ENCODE data around the gene PMEPA1. TPM values are rescaled to one million over a fixed set of nuclear protein-coding genes. Genes with fewer than 3 reads are reported as not detected.

The PMEPA1 gene
- total RNA-seq, 4 donors from 2014 or later: 7.5 to 31.3 (median 13.9) TPM

GRCh38 chr20:57618764-57619050 is 91.1 kb downstream of the PMEPA1 start:
- TF ChIP-seq, protein P1, sequence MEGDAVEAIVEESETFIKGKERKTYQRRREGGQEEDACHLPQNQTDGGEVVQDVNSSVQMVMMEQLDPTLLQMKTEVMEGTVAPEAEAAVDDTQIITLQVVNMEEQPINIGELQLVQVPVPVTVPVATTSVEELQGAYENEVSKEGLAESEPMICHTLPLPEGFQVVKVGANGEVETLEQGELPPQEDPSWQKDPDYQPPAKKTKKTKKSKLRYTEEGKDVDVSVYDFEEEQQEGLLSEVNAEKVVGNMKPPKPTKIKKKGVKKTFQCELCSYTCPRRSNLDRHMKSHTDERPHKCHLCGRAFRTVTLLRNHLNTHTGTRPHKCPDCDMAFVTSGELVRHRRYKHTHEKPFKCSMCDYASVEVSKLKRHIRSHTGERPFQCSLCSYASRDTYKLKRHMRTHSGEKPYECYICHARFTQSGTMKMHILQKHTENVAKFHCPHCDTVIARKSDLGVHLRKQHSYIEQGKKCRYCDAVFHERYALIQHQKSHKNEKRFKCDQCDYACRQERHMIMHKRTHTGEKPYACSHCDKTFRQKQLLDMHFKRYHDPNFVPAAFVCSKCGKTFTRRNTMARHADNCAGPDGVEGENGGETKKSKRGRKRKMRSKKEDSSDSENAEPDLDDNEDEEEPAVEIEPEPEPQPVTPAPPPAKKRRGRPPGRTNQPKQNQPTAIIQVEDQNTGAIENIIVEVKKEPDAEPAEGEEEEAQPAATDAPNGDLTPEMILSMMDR (IDR thresholded peaks at IDR 0.05; ENCODE audit: low read depth): no peak

DNA sequence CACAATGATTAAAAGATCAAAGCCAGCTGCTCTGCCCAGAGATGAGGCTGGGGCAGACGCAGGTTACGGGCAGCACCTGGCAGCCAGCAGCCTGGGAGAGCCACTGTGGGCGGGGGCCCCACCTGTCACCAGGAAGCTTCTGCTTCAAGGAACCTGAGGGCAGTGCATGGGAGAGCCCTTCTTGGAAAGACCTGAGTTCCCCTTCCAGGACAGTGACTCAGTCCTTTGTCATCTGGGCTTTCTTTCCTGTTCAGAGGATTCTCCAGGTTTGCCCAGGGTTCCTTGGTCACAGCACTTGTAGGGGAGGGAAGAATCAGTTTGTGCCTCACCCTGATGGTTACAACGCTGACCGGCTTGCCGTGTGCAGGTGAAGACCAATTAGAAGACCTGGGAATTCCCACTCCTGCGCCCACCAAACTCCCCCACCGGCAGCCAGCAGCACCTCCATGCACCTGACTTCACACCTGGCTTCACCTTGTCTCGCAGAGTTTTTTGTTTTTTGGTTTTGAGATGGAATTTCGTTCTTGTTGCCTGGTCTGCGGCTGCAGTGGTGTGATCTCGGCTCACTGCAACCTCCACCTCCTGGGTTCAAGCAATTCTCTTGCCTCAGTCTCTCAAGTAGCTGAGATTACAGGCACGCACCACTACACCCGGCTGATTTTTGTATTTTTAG is 91.6 kb downstream of the PMEPA1 start:
- TF ChIP-seq, protein P1 (IDR thresholded peaks at IDR 0.05; ENCODE audit: low read depth): no peak

DNA sequence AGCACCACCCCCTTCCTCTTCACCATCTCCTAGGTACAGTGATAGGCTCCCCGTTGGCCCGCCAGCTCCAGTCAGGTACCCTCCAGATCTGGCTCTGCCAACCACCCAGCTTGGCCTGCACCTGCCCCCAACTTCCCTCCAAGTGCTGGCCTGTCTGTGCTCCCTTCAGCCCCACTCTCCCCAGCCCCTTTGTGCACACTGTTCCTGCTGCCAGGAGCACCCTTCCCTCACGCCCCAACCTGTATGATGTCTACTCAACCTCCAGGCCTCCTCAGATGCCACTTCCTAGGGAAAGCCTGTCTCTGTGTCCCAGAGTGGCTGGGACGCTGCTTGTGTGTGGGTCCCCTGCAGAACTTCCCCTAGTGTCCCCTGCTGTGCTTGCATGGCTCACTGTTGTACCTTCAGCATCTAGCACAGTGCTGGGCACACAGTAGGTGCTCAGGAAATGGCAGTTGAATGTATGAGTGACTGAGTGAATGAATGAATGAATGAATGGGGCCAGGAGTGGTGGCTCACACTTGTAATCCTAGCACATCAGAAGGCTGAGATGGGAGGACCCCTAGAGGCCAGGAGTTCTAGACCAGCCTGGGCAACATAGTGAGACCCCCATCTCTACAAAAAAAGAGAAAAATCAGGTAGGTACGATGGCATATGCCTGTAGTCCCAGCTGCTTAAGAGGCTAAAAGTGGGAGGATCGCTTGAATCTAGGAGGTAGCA is 92.6 kb downstream of the PMEPA1 start:
- TF ChIP-seq, protein P1 (IDR thresholded peaks at IDR 0.05; ENCODE audit: low read depth): no peak

- TF ChIP-seq, protein P1 (IDR thresholded peaks at IDR 0.05; ENCODE audit: low read depth): no peak
Measured at GRCh38 chr20:57616143-57616951, 93.5 kb downstream of the PMEPA1 start.

GRCh38 chr20:57615445-57615811 is 94.4 kb downstream of the PMEPA1 start:
- TF ChIP-seq, protein P1 (IDR thresholded peaks at IDR 0.05; ENCODE audit: low read depth): no peak

DNA sequence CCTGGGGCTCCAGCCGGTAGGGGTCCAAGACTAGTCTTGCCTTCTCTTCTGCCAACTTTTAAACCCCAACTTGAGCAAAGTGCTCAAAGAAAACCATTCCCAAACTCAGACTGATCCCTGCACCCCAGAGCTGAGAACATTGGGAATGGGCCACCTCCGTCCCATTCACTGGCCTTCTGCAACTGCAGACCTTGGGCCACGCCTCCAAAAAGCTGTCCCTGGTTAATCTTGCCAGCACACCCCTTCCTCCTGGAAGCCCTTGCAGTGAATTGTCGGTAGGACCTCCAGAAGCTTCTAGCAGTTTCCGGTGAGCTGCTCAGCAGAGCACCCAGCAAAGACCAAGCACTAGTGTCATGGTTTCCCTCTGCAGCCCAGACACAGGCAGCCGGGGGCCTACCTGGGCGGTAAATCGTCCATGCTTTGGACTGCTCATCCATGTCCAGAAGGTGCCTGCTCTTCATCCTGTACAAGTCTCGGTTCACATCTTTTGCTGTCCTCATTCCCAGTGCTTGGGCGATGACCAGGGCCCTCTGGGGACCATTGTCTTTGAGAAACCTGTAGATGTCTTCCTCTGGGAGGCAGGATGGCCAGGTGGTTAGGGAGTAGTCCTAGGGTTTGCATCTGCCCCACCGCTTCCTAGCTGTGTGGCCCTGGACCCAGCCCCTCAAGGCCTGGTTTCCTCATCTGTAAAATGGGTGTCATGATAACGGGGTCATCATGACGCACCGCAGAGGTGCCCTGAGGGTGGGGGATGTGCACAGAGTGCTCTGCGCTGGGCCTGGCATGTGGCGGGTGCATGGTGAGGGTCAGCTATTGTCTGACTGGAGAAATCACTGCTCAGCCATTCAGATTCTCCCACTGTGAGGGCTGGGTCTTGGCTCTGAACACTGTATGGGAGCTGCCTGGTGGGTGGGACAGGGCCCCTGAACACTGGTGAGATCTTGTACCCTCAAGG is 95.0 kb downstream of the PMEPA1 start:
- TF ChIP-seq, protein P1 (IDR thresholded peaks at IDR 0.05; ENCODE audit: low read depth): no peak
